EH (cell line): ENCODE results near the gene WBP2NL.
"Not testable (repeated sequence)": the region's sequence is repeated elsewhere in the genome, so short reads cannot be mapped to it uniquely, and the experiment has no call there.

Source experiments
- DNase-seq: peaks from one replicate; pipeline ENCODE4 v3.0.0-alpha.2; 2015; ENCODE audit warnings: low read depth

The WBP2NL gene

DNA sequence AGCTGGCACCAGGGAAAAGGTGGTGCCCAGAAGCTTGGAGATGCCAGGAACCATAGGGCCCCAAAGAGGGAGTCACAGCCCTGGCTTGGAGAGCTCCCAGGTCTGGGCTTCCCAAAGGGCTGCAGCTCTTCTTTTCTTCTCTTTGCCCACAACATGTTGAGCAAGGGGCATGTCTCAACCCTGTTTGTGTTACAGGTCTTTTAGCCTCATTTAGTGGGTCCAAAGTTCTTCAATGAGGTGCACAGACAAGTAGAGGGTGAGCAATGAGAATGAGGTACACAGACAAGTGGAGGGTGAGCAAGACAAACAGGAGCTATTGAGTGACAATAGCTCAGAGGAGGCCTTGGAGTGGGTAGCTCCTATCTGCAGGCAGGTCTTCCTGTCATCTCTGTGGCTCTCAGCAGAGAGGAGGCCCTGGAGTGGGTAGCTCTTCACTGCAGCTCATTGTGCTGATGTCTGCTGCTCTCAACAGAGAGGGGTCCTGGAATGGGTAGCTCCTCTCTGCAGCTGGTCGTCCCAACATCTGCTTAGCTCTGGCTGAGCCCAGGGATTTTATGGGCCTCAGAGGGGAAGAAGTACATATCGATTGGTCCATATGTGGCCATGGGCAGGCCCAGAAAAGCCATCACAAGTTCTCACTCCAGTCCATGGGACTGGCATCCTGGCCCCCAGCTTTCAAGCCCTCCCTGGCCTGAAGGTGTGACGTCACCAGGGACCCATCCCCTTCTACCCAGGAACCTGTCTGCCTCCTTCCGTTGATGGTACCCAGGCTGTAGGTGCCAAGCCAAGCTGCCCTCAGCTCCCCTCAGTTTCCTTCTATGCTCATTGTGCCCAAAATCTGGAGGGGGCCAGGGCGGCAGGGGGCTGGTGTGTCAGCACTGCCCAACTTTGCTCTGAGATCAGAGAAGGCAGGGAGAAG lies 34.9 kb downstream of the WBP2NL start:
- no peak for DNase-seq

DNA sequence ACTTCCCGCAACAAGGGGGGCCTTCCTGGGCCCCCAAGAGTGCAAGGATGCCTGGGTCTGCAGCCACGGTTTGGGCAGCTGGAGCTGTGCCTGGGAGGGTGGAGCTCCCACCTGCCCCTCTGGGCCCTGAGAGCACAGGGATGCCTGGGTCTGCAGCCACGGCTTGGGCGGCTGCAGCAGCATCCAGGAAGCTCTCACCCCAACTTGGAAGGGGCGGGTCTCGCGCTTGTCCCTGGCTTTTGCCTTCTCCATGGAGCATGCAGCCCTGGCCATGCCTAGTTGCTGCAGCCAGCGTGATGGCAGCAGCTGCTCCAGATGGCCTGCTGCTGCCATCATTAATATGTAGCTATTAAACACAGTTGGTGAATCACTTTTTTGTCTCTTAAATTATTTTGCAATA lies 36.7 kb downstream of the WBP2NL start:
- DNase-seq: no peak

DNA sequence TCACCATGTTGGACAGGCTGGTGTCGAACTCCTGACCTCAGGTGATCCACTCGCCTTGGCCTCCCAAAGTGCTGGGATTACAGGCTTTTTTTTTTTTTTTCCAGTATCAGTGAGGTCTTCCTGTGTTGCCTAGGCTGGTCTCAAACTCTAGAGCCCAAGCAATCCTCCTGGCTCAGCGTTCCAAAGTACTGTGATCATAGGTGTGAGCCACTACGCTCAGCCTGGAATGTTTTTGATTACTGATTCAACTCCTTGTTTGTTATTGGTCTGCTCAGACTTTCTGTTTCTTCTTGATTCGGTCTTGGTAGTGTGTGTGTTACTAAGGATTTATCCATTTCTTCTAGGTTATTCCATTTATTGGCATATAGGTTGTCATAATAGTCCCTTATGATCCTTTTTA lies 40.7 kb downstream of the WBP2NL start:
- peak; percentile 28 for DNase-seq

DNA sequence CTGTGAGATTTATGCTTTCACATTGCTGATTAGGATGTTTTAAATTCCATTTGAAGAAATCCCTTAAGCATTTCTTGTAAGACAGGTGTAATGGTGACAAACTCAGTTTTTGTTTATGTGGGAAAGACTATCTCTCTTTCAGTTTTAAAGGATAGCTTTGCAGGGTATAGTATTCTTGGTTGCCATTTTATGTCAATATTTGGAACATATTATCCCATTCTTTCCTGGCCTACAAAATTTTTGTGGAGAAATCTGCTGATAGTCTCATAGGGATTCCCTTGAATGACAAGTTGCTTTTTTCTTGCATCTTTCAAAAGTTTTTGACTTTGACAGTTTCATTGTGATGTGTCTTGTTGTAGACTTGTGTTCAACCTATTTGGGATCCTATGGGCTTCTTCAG lies 43.2 kb downstream of the WBP2NL start:
- DNase-seq: no peak

DNA sequence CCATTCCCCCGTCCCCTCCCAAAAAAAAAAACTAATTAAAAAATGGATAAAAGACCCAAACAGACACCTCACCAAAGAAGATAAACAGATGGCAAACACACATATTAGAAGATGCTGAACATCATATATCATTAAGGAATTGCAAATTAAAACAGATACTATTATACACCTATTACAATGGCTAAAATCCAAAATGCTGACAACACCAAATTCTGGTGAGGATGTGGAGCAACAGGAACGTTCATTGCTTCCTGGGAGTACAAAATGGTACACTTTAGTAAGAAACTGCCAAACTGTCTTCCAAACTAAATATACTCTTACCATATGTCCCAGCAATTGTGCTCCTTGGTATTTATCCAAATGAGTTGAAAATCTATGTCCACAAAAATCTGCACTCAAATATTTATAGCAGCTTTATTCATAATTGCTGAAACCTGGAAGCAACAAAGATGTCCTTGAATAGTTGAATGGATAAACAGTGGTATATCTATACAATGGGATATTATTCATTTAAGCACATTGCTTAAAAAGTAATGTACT lies 52.1 kb downstream of the WBP2NL start:
- no peak for DNase-seq

DNA sequence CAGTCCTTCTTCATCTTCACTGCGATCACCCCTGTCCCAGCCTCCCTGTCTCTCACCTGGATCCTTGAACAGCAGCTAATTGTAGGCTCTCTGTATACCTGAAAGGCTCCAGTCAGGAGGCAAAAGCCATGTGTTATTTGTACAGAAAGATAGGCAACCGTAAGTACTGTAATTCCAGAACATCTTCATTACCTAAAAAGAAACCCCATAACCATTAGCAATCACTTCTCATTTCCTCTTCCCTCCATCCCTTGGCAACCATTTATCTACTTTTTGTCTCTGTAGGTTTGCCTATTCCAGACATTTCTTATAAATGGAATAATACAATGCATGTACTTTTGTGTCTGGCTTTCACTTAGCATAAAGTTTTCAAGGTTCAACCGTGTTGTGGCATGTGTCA lies 54.2 kb downstream of the WBP2NL start:
- no peak for DNase-seq

DNA sequence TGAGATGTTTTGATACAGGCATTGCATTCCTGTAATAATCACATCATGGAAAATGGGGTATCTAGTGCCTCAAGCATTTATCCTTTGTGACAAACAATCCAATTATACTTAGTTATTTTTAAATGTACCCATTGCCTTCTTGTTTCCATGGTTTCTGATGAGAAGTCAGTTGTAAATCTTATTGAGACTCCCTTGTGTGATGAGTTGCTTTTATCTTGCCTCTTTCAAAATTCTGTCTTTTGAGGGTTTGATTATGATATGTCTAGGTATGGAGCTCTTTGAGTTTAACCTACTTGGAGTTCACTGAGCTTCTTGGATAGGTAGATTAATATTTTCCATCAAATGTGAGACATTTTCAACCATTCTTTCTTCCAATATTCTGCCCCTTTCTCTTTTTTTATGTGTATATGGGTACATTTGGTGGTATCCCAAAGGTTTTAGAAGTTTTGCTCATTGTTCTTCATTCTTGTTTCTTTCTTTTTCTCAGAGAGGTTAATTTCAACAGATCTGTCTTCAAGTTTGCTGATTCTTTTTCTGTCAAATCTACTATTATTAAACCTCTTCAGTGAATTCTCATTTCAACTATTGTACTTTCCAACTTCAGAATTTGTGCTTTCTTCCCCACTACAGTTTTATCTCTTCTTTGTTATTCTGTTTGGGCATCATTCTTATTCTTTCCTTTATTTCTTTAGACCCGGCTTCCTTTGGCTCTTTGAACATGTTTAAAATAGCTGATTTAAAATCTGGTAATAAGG lies 58.3 kb downstream of the WBP2NL start:
- DNase-seq: no peak

DNA sequence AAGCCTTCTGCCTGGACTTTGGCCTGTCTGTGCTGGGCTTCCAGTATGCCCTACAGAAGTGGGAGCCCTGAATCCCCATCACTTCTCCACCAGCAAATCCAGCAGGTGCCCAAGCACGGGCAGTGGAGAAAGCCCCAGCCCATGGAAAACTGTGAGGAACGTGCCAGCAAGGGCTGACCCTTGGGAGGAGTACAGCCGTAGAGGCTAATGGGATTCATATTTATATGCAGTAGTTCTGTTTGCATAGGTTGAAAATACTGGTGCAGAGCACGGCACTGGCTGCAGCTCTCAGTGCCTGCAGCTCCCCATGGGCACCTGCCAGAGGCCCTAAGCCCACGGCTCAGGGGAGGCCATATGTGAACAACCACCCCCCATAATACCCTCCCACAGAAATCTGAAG lies 61.9 kb downstream of the WBP2NL start:
- no peak for DNase-seq

DNA sequence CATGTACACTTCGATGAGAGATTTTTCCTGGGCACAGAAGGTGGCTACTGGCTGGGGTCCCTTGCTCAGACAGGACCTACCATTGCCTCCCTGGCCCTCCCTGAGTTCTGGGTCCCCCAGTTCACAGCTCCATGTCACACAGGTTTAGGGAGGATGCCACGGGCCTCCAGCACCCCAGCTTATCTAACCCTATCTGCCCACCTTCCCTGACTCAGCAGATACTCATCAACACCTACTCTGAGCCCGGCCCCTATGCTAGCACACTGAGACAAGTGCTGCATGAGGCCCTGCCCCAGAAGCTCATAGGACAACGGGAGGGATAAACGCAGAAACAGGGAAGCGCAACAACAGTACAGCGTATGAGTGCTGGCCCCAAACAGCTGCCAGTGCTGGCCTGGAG lies 62.5 kb downstream of the WBP2NL start:
- DNase-seq: no peak

DNA sequence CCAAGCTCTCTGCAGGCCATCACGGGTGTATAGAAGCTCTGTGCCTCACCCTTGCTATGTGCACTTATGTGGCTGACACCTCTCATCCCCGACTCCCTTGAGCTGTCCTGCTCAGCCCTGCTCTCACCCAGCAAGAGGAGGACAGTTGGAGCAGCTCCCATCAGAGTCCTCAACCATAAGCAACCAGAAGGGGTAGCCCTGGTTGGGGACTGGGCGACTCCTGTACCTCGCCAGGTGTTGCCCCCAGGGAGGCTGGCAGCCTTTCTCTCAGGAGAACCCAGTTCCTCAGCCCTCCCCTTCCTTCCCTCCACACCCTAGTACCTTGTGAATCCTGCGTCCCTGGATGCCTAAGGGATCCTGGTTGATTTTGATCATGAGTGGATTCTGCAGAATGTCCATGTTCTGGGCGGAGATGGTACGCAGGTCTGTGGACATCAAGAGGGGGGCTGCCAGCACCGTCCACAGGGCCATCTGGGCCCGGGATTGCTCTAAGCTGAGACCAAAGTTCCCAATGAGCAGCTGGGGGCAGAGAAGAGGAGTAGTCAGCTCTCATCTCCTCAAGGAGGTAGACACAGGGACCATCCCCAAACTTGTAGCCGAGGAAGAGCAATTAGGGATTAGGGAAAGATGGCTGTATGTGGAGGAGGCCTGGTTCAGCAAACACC lies 64.0 kb downstream of the WBP2NL start:
- no peak for DNase-seq

DNA sequence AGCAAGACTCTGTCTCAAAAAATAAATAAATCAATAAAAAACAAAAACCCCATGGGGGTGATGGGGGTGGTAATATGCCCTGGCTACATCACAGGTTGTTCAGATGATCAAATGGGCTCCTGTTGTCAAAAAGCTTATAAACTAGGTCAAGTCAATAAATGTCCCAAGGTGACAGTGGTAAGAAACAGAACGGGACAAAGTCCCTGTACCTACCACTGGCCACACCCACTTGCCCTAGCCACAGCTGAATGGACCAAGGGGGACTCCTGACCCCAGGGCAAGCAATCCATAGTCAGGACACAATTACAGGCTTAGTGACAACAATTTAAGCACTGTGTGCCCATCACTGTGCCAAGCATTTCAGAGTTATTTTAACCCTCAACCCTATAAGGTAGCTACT lies 66.0 kb downstream of the WBP2NL start:
- no peak for DNase-seq

DNA sequence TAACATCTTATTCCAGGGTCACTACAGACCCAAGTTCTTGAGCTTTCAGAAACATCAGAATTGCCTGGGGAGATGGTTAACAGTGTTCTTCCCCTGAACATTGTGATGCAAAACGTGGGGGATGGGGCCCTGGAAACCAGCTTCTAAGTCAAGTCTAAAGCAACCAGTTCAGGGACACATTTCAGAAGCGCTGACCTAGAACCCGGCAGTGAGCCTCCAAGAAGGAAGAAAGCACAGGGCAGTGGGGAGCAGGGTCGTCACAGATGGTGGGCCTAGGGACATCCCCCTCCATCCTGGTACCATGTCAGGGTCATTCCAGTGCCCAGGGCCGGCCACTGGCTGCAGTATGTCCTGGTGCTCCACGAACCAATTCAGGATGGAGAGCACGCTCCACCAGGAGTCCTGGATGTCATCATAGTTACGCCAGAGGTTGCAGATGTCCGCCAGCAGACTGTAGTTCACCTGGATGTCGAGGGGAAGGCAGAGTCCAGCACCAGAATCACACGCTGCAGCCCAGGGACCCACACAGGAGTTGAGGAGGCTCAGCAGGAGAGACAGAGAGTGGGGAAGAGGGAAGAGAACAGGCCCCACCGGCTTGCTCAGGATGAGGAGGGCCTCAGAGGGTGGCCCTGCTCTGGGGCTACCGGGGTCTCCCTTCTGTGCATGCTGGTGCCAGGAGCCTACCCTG lies 67.0 kb downstream of the WBP2NL start:
- no peak for DNase-seq

DNA sequence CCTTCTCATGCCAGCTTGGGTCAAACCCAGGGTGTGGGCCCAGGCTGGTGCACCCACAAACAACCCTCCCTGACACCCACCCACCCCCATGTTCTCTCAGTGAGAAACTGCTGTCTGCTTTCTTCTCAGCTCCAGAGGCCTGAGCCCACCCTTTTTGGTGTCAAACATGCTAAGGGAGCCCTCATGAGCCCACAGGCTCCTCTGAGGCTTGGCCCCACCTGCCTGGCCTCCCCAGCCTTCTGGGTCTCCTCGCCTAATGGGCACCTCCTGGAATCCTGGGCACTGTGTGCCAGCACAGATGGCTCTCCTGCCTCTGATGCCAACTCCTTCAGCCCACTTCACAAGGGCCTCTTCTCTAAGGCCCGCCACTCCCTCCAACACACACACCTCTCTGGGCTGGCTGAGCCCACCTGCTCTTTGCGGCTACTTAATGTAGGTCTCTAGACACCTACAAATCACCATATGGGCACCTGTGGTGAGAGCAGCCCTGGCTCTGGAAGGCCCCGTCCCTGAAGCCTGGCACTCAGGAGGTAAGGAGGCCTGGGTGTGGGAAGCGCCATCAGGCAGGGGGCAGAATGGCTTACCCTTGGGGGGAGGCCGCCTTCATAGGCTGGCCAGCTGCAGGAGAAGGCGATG lies 67.7 kb downstream of the WBP2NL start:
- no peak for DNase-seq

DNA sequence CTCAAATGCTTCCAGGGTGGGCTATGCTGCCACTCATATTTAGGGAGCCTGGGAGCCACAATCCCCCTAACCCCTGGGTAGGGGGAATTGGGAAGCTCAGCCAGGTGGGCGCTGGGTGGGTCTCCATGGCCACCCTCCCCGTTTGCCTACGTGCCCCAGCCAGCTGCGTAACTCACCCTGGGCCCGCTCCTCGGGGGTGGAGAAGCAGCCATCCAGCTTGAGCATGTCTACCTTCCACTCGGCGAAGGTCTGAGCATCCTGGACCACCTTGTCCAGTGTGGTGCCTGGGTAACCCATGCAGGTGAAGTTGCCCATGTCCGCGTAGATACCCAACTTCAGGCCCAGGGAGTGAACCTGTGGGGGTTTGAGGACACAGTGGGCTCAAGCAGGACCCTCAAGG lies 68.3 kb downstream of the WBP2NL start:
- DNase-seq: no peak

DNA sequence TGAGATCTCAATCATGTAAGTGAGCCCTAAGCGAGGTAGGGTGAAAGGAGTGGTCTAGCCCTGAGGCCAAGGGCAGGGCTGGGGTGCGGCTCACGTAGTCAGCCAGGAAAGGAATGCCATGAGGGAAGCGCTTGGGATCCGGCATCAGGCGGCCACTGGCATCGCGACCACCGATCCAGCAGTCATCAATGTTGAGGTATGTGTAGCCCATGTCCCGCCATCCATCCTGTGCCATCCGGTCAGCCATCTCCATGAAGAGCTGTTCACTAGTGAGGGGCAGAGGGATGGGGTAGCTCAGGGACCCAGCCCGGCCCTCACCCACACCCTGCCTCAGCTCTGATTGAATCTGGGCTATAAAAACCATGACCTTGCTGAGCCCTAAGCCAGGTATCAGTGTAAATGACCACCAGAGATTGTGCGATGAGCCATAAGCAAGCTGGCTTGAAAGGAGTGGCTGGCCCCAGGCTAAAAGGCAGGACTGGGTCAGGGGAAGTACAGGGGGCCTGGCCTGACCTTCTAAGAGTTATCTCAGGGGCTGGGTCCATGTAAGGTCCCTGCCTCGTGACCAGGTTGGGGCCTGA lies 69.2 kb downstream of the WBP2NL start:
- no peak for DNase-seq

DNA sequence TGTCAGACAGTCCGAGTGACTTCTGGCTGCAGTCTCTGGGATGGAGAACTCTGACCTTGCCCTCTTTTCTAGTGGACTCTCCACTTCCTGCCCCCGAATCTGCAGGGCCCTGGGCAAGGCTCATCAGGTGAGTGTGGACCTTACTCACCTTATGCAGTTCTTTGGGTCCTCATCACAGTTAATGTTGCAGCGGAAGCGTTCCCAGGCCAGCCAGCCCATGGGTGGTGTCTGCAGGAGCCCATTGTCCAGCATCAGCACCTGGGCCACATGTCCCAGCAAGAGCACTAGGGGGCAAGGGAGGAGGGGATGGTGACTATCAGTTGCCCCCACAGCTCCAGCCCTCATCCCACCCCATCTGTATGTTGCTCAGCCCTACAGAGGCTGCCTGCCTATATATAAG lies 69.7 kb downstream of the WBP2NL start:
- no peak for DNase-seq

DNA sequence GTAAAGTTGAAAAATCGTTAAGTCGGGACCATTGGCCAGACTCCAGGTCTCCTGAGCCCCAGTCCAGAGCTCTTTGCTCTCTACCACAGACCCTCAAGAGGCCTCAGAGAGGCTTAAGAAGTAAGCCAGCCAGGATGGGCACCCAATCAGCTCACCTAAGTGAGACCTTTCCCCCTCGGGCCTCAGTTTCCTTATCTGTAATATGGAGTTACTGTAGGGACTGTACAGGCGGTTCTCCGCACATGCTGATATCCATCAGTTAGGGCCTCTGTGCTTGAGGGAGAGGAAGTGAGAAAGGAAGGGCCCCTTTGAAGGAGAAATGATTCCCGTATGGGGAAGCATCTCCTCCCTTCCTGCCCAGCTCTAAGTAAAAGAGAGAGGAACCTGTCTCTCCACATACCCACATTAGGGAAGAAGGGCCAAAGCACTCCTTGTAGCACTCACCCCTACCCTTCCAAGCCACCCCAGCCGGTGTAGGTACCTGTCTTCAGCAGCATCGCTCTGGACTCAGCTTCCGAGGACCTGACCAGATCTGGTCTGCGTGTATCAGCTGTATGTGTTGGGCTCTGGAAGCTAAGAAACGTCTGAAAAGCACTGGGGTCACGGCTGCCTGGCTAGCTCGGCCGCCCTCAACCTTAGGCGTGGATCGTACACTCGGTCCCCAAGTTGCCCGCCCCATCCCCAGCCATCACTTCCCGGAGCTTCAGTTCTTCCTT lies 71.4 kb downstream of the WBP2NL start:
- DNase-seq: no peak

DNA sequence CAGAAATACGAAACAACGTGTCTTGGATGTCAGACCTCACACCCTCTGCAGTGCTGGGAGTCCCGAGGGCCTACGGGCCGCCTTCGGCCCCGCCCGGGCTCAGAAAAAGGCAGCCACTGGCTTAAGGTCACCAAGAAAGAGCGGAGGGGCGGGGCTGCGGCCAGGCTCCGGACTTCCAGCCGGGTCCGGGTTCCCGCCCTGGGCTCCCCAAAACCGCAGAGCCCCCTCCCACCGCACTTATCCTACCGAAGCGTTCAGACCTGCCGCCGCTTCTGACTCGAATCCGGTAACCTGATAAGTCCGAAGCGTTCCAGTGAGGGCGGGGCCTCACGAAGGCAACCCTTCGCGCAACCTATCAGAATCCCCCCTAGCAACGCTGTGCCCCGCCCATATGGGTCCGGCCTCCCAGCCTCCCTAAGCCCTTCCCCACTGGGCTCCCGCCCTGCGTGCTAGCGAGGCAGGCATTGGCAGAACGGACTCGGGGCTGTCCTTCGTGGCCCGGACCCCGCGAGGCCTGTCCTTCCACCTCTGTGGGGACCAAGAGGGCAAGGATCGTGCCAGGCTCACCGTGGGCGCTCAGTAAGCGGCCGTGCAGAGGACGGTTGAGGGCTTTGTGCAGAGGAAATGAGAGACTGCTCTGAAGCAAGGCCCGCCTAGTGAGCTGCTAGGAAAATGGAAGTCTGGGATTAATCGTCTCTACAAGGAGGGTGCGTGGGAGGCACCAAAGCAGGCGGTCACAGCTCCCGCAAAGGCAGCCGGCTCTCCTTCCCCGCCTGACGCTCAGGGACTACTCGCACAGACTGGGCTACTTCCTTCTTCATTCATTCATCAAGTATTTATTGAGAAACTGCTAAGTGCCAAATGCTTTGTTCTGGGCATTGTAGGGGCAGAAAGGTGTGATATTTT lies 72.2 kb downstream of the WBP2NL start, which contains the start of gene NAGA:
Gene NAGA, minus strand, starts transcription at position 296 of the 906 bp plus-strand sequence. CDS start 515 bp downstream, outside the sequence.
- peak; percentile 96 for DNase-seq

DNA sequence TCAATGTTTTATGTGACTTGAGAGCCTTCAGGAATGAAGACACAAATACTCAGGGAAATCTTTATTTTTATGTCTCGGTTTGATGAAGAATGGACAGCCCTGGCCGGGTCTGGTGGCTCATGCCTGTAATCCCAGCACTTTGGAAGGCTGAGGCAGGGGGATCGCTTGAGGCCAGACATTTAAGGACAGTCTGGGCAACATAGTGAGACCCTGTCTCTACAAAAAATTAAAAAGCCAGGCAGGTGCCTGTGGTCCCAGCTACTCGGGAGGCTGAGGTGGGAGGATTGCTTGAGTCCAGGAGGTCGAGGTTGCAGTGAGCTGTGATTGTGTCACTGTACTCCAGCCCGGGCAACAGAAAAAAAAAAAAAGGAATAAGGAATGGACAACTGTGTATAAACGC lies 72.9 kb downstream of the WBP2NL start:
- DNase-seq: not testable (repeated sequence)
